Ovary (tissue), 9 donors: ENCODE results near the gene PLEKHG2. TPM values are rescaled to one million over a fixed set of nuclear protein-coding genes. Genes with fewer than 3 reads are reported as not detected.

Source experiments
- DNase-seq, 5 donors: peaks; one replicate each; pipeline ENCODE4 v3.0.0-alpha.2; 2019 to 2020
- H3K27ac ChIP-seq, 2 donors: fragments of 200-600 bp; one replicate each; pipeline versions ENCODE4 v1.5.1 to v1.8.0; 2019 to 2022
- H3K27me3 ChIP-seq: fragments of 200-600 bp; one replicate; pipeline ENCODE4 v1.8.0; 2022
- H3K36me3 ChIP-seq: fragments of 200-600 bp; sonication (generic); one replicate; pipeline ENCODE4 v1.5.1; 2019
- H3K4me1 ChIP-seq: one replicate; pipeline ENCODE4 v1.8.1; 2013; ENCODE audit warnings: mild to moderate bottlenecking, moderate library complexity; ENCODE audit not compliant: insufficient read depth
- H3K4me3 ChIP-seq: fragments of 200-600 bp; sonication (generic); one replicate; pipeline ENCODE4 v1.5.1; 2017
- H3K9me3 ChIP-seq, 2 donors: fragments of 200-600 bp in 1 of 2; sonication (generic) in 1 of 2; one replicate each; pipeline versions ENCODE4 v1.5.1 to v1.8.1; 2013 to 2019; ENCODE audit warnings: mild to moderate bottlenecking in 1 of 2, moderate library complexity in 1 of 2
- CTCF ChIP-seq, 3 donors: fragments of 450-650 bp in 2 of 3; fragments of 200-600 bp in 1 of 3; IDR thresholded peaks; one replicate each; pipeline versions ENCODE4 v1.5.1 to v1.8.0; 2016 to 2022; ENCODE audit warnings: antibody characterized with exemption in 3 of 3, mild to moderate bottlenecking in 1 of 3
- EP300 ChIP-seq: sonication (generic); formaldehyde crosslinking; IDR thresholded peaks from one replicate; pipeline ENCODE4 v1.6.1; 2017; ENCODE audit warnings: antibody characterized with exemption
- POLR2A ChIP-seq: fragments of 450-650 bp; IDR thresholded peaks from one replicate; pipeline ENCODE4 v1.6.1; 2017; ENCODE audit warnings: antibody characterized with exemption, mild to moderate bottlenecking, moderate library complexity
- WGBS, 3 donors: extraction: QIAGEN DNeasy Blood & Tissue Kit in 1 of 3; methylation state at CpG; one replicate each; pipeline versions ENCODE4 v1.1.5 to v1.1.7; 2013 to 2017; 5-methylcytosine and 5-hydroxymethylcytosine counted together
- intact Hi-C, 4 donors: fragments of 100-400 bp; cut with DNase I; formaldehyde crosslinking; loops; one replicate each; pipeline versions ENCODE4 v1.11.0 to v1.15.1; 2022 to 2023
- polyA plus RNA-seq, 2 donors: library from polyadenylated mRNA; stranded (reverse); fragments of 200-250 nt in 1 of 2; fragments of 350-450 nt in 1 of 2; fragmentation: Illumina TruSeq in 1 of 2; extraction: RNeasy Lipid Tissue Mini Kit (QIAGEN cat#74804) in 1 of 2; gene quantifications; one replicate each; pipeline ENCODE4 v1.2.3, GENCODE V29; 2013 to 2014
- total RNA-seq, 7 donors: library from RNA; depleted of rRNA in 2 of 7; stranded (reverse); fragments of >200 nt in 2 of 7; fragmentation: NEBNext Ultra II Directional in 3 of 7; extraction: Animal tissue kit (Norgen Biotek cat#: 25700) in 3 of 7; gene quantifications; one replicate each; pipeline versions ENCODE4 v1.1.0 to v1.2.4, GENCODE V29; 2016 to 2023
- donor health status: DM: no; HTN: no; CAD: no; lungs with moderate emphysema.
- donor health status: DM: no; HTN: no; CAD: no.
- donor health status: Bipolar disorder and iron deficiency.
- donor health status: DM: yes; HTN: yes; CAD: no.
- donor health status: DM: no; HTN: no; CAD: no.
- donor health status: DM: yes; HTN: yes; CAD: no.

The PLEKHG2 gene
- total and polyA plus RNA-seq, 9 donors = 8.6 to 68.0 (median 26.6) TPM

- Histone ChIP-seq H3K27me3 (no peaks in the 10 kb centered on the region), H3K9me3 (no peaks in the 10 kb centered on the region), H3K4me3 (no peak overlapping the region), H3K27ac (no peak overlapping the region), H3K36me3 (no peaks in the 10 kb centered on the region), H3K4me1 (peaks cover 2% of the 10 kb centered on the region)
- whole genome bisulfite sequencing, 3 donors = 59 to 60% (median 60%) methylated on average over 9 of the region's 9 CpGs
- peak in 1 of 5 donors; percentile 13 for DNase-seq
- no peak for TF ChIP-seq EP300
- TF ChIP-seq CTCF (IDR thresholded peaks at IDR 0.05) = no peak
- TF ChIP-seq POLR2A = no peak
- intact Hi-C loops = no loop called here
Measured at GRCh38 chr19:39384839-39385568, 27.5 kb upstream of the PLEKHG2 start.

- no peaks in the 10 kb centered on the region for H3K36me3 ChIP-seq
- no peak overlapping the region for H3K27ac ChIP-seq
- peaks cover 3% of the 10 kb centered on the region for H3K4me1 ChIP-seq
- intact Hi-C loops = no loop called here
- no peaks in the 10 kb centered on the region for H3K9me3 ChIP-seq
- TF ChIP-seq EP300 (no peak), CTCF (IDR thresholded peaks at IDR 0.05) (no peak), POLR2A (no peak)
- no peak overlapping the region for H3K4me3 ChIP-seq
- no peaks in the 10 kb centered on the region for H3K27me3 ChIP-seq
- peak in 1 of 5 donors; percentile 22 for DNase-seq
- 73 to 77% (median 74%) methylated on average over 20 of the region's 20 CpGs for WGBS, 3 donors
Measured at GRCh38 chr19:39385629-39386411, 26.6 kb upstream of the PLEKHG2 start.

GRCh38 chr19:39386557-39386956, 25.9 kb upstream of the PLEKHG2 start:
- DNase-seq = peak in 1 of 5 donors; percentile 20
- WGBS, 3 donors = 71 to 81% (median 73%) methylated on average over 7 of the region's 7 CpGs
- H3K27me3 ChIP-seq = no peaks in the 10 kb centered on the region
- peaks cover 3% of the 10 kb centered on the region for H3K4me1 ChIP-seq
- intact Hi-C loops = no loop called here
- H3K27ac ChIP-seq = no peak overlapping the region
- H3K9me3 ChIP-seq = no peaks in the 10 kb centered on the region
- no peaks in the 10 kb centered on the region for H3K36me3 ChIP-seq
- no peak for TF ChIP-seq CTCF (IDR thresholded peaks at IDR 0.05)
- TF ChIP-seq EP300 = no peak
- TF ChIP-seq POLR2A = no peak
- H3K4me3 ChIP-seq = no peak overlapping the region

GRCh38 chr19:39388657-39389056, 23.8 kb upstream of the PLEKHG2 start:
- 55 to 76% (median 56%) methylated on average over 5 of the region's 5 CpGs for whole genome bisulfite sequencing, 3 donors
- intact Hi-C loops = no loop called here
- Histone ChIP-seq H3K36me3 (no peaks in the 10 kb centered on the region), H3K9me3 (no peaks in the 10 kb centered on the region), H3K4me3 (no peak overlapping the region), H3K4me1 (peaks cover 3% of the 10 kb centered on the region), H3K27ac (no peak overlapping the region), H3K27me3 (no peaks in the 10 kb centered on the region)
- peak in 1 of 5 donors; percentile 17 for DNase-seq
- TF ChIP-seq CTCF (IDR thresholded peaks at IDR 0.05) = no peak
- TF ChIP-seq POLR2A = no peak
- TF ChIP-seq EP300 = no peak
